GM19397 (cell line): ENCODE results near the gene MRAP2.
"Not testable (repeated sequence)": the region's sequence is repeated elsewhere in the genome, so short reads cannot be mapped to it uniquely, and the experiment has no call there.

Experiments used
- ATAC-seq: cut with Tn5 transposase; IDR thresholded peaks from one replicate; pipeline ENCODE4 v1.9.1; 2021; ENCODE audit warnings: mild to moderate bottlenecking, moderate library complexity; ENCODE audit not compliant: unreplicated experiment

MRAP2 gene

GRCh38 chr6:84118191-84118590 lies 84.6 kb downstream of the MRAP2 start:
- no peak for ATAC-seq

- no peak for ATAC-seq
Observed at GRCh38 chr6:84119277-84119676, 85.7 kb downstream of the MRAP2 start.

- ATAC-seq: no peak
Observed at GRCh38 chr6:84123186-84123585, 89.6 kb downstream of the MRAP2 start.

- not testable (repeated sequence) for ATAC-seq
Observed at GRCh38 chr6:84129588-84129987, 96.0 kb downstream of the MRAP2 start.

- ATAC-seq: not testable (repeated sequence)
Observed at GRCh38 chr6:84133385-84133784, 99.8 kb downstream of the MRAP2 start.

- no peak for ATAC-seq
Observed at GRCh38 chr6:84135291-84135690, 101.7 kb downstream of the MRAP2 start.

GRCh38 chr6:84136364-84137050 lies 102.9 kb downstream of the MRAP2 start:
- ATAC-seq: no peak

GRCh38 chr6:84137051-84137375 lies 103.4 kb downstream of the MRAP2 start:
- ATAC-seq: no peak

- ATAC-seq: no peak
Observed at GRCh38 chr6:84137989-84138575, 104.5 kb downstream of the MRAP2 start.

GRCh38 chr6:84139311-84139710 lies 105.7 kb downstream of the MRAP2 start:
- no peak for ATAC-seq
